Measurements from ENCODE around the gene LRRC72.

Gene LRRC72

GRCh38 chr7:16630654-16631053 lies 104.0 kb downstream of the LRRC72 start:
- DNase-seq: no peak

Data from C1 segment of cervical spinal cord (tissue), 14 donors.